ENCODE data around the gene NPEPPS.
"Not testable (repeated sequence)": the region's sequence is repeated elsewhere in the genome, so short reads cannot be mapped to it uniquely, and the experiment has no call there.

Gene NPEPPS

GRCh38 chr17:47562406-47562705 lies 31.4 kb downstream of the NPEPPS start:
- DNase-seq, result not testable (repeated sequence)

- not testable (repeated sequence) for DNase-seq
These were observed 36.4 kb downstream of the NPEPPS start for GRCh38 chr17:47567261-47567660.

- DNase-seq, result not testable (repeated sequence)
These were observed 41.7 kb downstream of the NPEPPS start for GRCh38 chr17:47572561-47572960.

- not testable (repeated sequence) for DNase-seq
These were observed 51.5 kb downstream of the NPEPPS start for GRCh38 chr17:47582416-47582815.

- not testable (repeated sequence) for DNase-seq
These were observed 55.6 kb downstream of the NPEPPS start for GRCh38 chr17:47586378-47587055.

GRCh38 chr17:47593522-47593921 lies 62.6 kb downstream of the NPEPPS start:
- not testable (repeated sequence) for DNase-seq

- DNase-seq, result no peak
These were observed 73.1 kb downstream of the NPEPPS start for GRCh38 chr17:47603830-47604597.

GRCh38 chr17:47604598-47604927 lies 73.7 kb downstream of the NPEPPS start:
- DNase-seq, result no peak

GRCh38 chr17:47605011-47605410 lies 74.1 kb downstream of the NPEPPS start:
- DNase-seq, result no peak

GRCh38 chr17:47607481-47607880 lies 76.6 kb downstream of the NPEPPS start:
- no peak for DNase-seq

GRCh38 chr17:47611372-47612350 lies 80.8 kb downstream of the NPEPPS start:
- no peak for DNase-seq

- no peak for DNase-seq
These were observed 85.0 kb downstream of the NPEPPS start for GRCh38 chr17:47615766-47616424.

GRCh38 chr17:47618410-47618809 lies 87.5 kb downstream of the NPEPPS start:
- no peak for DNase-seq

GRCh38 chr17:47620503-47621245 lies 89.8 kb downstream of the NPEPPS start:
- DNase-seq, result no peak

GRCh38 chr17:47621293-47622179 lies 90.6 kb downstream of the NPEPPS start:
- no peak for DNase-seq

- no peak for DNase-seq
These were observed 91.3 kb downstream of the NPEPPS start for GRCh38 chr17:47622180-47622549.

GRCh38 chr17:47624727-47625068 lies 93.8 kb downstream of the NPEPPS start:
- no peak for DNase-seq

- DNase-seq, result no peak
These were observed 97.2 kb downstream of the NPEPPS start for GRCh38 chr17:47628014-47628566.

GRCh38 chr17:47629826-47630225 lies 98.9 kb downstream of the NPEPPS start:
- DNase-seq, result no peak

GRCh38 chr17:47630614-47631013 lies 99.7 kb downstream of the NPEPPS start:
- no peak for DNase-seq

GRCh38 chr17:47632991-47633390 lies 102.1 kb downstream of the NPEPPS start:
- no peak for DNase-seq

Measured in activated CD4-positive, alpha-beta T cell treated with anti-CD3 and anti-CD28 coated beads for 1 hour (primary cell).